Measurements from ENCODE around the gene STEAP1B.

STEAP1B gene

GRCh38 chr7:22427104-22427503, 72.9 kb downstream of the STEAP1B start:
- no peak for DNase-seq

- no peak for DNase-seq
These were observed 73.4 kb downstream of the STEAP1B start for GRCh38 chr7:22426463-22427094.

- DNase-seq: no peak
These were observed 74.6 kb downstream of the STEAP1B start for GRCh38 chr7:22425361-22425760.

GRCh38 chr7:22422831-22423615, 77.0 kb downstream of the STEAP1B start:
- DNase-seq: no peak

- no peak for DNase-seq
These were observed 78.9 kb downstream of the STEAP1B start for GRCh38 chr7:22420973-22421635.

GRCh38 chr7:22420008-22420407, 80.0 kb downstream of the STEAP1B start:
- no peak for DNase-seq

- no peak for DNase-seq
These were observed 80.5 kb downstream of the STEAP1B start for GRCh38 chr7:22419488-22419887.

GRCh38 chr7:22418251-22419046, 81.5 kb downstream of the STEAP1B start:
- DNase-seq: no peak

- DNase-seq: no peak
These were observed 82.1 kb downstream of the STEAP1B start for GRCh38 chr7:22417841-22418240.

GRCh38 chr7:22417349-22417748, 82.6 kb downstream of the STEAP1B start:
- no peak for DNase-seq

- no peak for DNase-seq
These were observed 85.6 kb downstream of the STEAP1B start for GRCh38 chr7:22414424-22414823.

GRCh38 chr7:22413211-22413610, 86.8 kb downstream of the STEAP1B start:
- no peak for DNase-seq

- DNase-seq: no peak
These were observed 87.9 kb downstream of the STEAP1B start for GRCh38 chr7:22411977-22412693.

GRCh38 chr7:22406715-22407114, 93.3 kb downstream of the STEAP1B start:
- no peak for DNase-seq

- DNase-seq: no peak
These were observed 95.5 kb downstream of the STEAP1B start for GRCh38 chr7:22404421-22405023.

GRCh38 chr7:22403344-22403743, 96.6 kb downstream of the STEAP1B start:
- no peak for DNase-seq

- no peak for DNase-seq
These were observed 97.7 kb downstream of the STEAP1B start for GRCh38 chr7:22402250-22402649.

GRCh38 chr7:22400936-22401553, 98.9 kb downstream of the STEAP1B start:
- no peak for DNase-seq

GRCh38 chr7:22400150-22400814, 99.7 kb downstream of the STEAP1B start:
- DNase-seq: no peak

GRCh38 chr7:22399546-22399945, 100.4 kb downstream of the STEAP1B start:
- DNase-seq: no peak

GRCh38 chr7:22399091-22399490, 100.9 kb downstream of the STEAP1B start:
- no peak for DNase-seq
